ENCODE measurements around the gene RMI2.

Gene RMI2

DNA sequence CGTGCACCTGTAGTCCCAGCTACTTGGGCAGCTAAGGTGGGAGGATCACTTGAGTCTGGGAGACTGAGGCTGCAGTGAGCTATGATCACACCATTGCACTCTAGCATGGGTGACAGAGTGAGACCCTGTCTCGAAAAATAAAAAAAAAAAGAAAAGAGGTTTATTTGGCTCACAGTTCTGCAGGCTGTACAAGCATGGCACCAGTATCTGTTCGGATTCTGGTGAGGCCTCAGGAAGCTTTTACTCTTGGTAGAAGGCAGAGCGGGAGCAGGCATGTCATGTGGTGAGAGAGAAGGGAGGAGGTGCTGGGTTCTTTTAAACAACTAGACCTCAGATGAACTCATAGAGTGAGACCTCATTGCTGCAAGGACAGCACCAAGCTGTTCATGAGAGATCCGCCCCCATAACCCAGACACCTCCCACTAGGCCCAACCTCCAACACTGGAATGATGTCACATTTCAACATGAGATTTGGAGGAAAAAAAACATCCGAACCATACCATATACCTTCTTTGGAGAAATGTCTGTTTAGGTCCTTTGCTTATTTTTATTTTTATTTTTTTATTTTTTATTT lies 10.3 kb upstream of the RMI2 start:
- Histone ChIP-seq H3K27ac (ENCODE audit: low read depth, low read length) (no peak overlapping the region), H3K36me3 (ENCODE audit: control insufficient read depth, insufficient read depth, low read length) (no peaks in the 10 kb centered on the region), H3K79me2 (ENCODE audit: control insufficient read depth, insufficient read depth, low read length) (no peaks in the 10 kb centered on the region)

DNA sequence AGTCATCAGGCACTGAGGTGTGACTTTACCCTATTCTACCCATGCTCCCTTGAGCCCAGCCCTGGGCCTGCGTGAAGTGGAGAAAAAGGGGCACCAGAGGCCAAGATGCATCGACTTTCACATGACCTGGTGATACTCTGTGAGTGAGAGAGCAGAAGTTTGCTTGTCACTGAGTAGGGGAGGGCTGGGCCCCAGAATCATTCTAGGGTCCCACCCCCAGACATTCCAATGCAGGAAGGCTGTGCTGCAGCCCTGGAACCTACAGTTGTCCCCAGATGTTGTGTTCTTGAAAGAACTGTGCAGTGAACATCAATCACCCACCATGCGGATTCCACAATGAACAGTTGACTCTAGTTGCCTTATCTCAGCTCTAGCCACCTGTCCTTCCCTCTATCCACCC lies 6.2 kb upstream of the RMI2 start:
- no peak overlapping the region for H3K23ac ChIP-seq (ENCODE audit: low read length)
- H2BK120ac ChIP-seq (ENCODE audit: low read depth, low read length), result no peak overlapping the region
- no peaks in the 10 kb centered on the region for H3K4me1 ChIP-seq (ENCODE audit: control insufficient read depth, low read depth, low read length)
- no peak overlapping the region for H3K18ac ChIP-seq (ENCODE audit: low read length)
- H3K27ac ChIP-seq (ENCODE audit: low read depth, low read length), result no peak overlapping the region
- H3K27me3 ChIP-seq (ENCODE audit: insufficient read depth, low read length, poor library complexity), result no peaks in the 10 kb centered on the region
- no peak for DNase-seq
- H3K79me1 ChIP-seq (ENCODE audit: low read length), result no peaks in the 10 kb centered on the region
- H2AK5ac ChIP-seq (ENCODE audit: low read length), result no peak overlapping the region
- no peak overlapping the region for H2BK5ac ChIP-seq (ENCODE audit: low read length)
- no peak overlapping the region for H3K9ac ChIP-seq (ENCODE audit: low read length)
- H3K4me3 ChIP-seq (ENCODE audit: low read length), result no peak overlapping the region
- no peak overlapping the region for H4K5ac ChIP-seq (ENCODE audit: low read length)
- WGBS (ENCODE audit: extremely low coverage, insufficient coverage, low lambda C conversion rate), result no CpG with 5 or more reads among the region's 3 CpGs
- H3K56ac ChIP-seq (ENCODE audit: low read length), result no peak overlapping the region
- no peaks in the 10 kb centered on the region for H3K36me3 ChIP-seq (ENCODE audit: control insufficient read depth, insufficient read depth, low read length)
- H3K79me2 ChIP-seq (ENCODE audit: control insufficient read depth, insufficient read depth, low read length), result no peaks in the 10 kb centered on the region
- no peak overlapping the region for H3K4ac ChIP-seq (ENCODE audit: low read depth, low read length)
- H4K8ac ChIP-seq (ENCODE audit: low read depth, low read length), result no peak overlapping the region
- H3K4me2 ChIP-seq (ENCODE audit: low read length), result no peak overlapping the region
- no peak overlapping the region for H2BK15ac ChIP-seq (replicated peaks; ENCODE audit: low read depth)

More for the DNA sequence above, 10.3 kb upstream of the RMI2 start:
- Histone ChIP-seq H3K79me1 (ENCODE audit: low read length) (no peaks in the 10 kb centered on the region), H3K4me3 (ENCODE audit: low read length) (no peak overlapping the region), H3K18ac (ENCODE audit: low read length) (no peak overlapping the region), H2BK15ac (replicated peaks; ENCODE audit: low read depth) (no peak overlapping the region), H2BK120ac (ENCODE audit: low read depth, low read length) (no peak overlapping the region), H3K4ac (ENCODE audit: low read depth, low read length) (no peak overlapping the region), H2AK5ac (ENCODE audit: low read length) (no peak overlapping the region), H3K27me3 (ENCODE audit: insufficient read depth, low read length, poor library complexity) (no peaks in the 10 kb centered on the region), H2BK5ac (ENCODE audit: low read length) (no peak overlapping the region), H4K8ac (ENCODE audit: low read depth, low read length) (no peak overlapping the region), H3K4me2 (ENCODE audit: low read length) (no peak overlapping the region), H3K23ac (ENCODE audit: low read length) (no peak overlapping the region), H3K9ac (ENCODE audit: low read length) (no peak overlapping the region), H4K5ac (ENCODE audit: low read length) (no peak overlapping the region), H3K4me1 (ENCODE audit: control insufficient read depth, low read depth, low read length) (no peaks in the 10 kb centered on the region), H3K56ac (ENCODE audit: low read length) (no peak overlapping the region)
- WGBS (ENCODE audit: extremely low coverage, insufficient coverage, low lambda C conversion rate), result no CpG with 5 or more reads among the region's 6 CpGs
- DNase-seq, result no peak

DNA sequence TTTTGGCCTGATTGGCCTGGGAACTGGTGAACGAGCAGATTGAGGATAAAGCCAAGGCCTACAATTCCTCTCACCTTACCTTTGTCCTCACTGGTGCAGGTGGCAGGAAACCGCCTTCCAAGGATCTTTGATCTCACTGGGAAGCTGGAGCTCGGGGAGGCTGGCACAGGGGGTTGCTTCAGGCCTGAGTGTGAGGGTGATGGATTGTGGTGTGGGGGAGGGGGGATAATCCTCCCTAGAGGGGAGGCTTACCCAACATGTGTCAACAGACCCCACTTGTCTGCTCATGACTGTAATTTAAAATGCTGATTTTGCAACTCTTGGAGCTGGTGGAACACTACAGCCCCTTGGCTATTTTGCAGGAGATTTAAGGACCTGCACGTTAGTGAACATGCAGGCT lies 4.5 kb upstream of the RMI2 start:
- Histone ChIP-seq H3K56ac (ENCODE audit: low read length) (peak overlapping the region; percentile 6), H4K8ac (ENCODE audit: low read depth, low read length) (no peak overlapping the region), H3K18ac (ENCODE audit: low read length) (no peak overlapping the region), H3K23ac (ENCODE audit: low read length) (no peak overlapping the region), H2BK15ac (replicated peaks; ENCODE audit: low read depth) (no peak overlapping the region), H3K27ac (ENCODE audit: low read depth, low read length) (no peak overlapping the region), H3K27me3 (ENCODE audit: insufficient read depth, low read length, poor library complexity) (no peaks in the 10 kb centered on the region), H2BK120ac (ENCODE audit: low read depth, low read length) (no peak overlapping the region), H4K5ac (ENCODE audit: low read length) (no peak overlapping the region), H3K4me1 (ENCODE audit: control insufficient read depth, low read depth, low read length) (no peaks in the 10 kb centered on the region), H2BK5ac (ENCODE audit: low read length) (no peak overlapping the region), H3K36me3 (ENCODE audit: control insufficient read depth, insufficient read depth, low read length) (no peaks in the 10 kb centered on the region), H2AK5ac (ENCODE audit: low read length) (no peak overlapping the region), H3K4me3 (ENCODE audit: low read length) (no peak overlapping the region), H3K9ac (ENCODE audit: low read length) (no peak overlapping the region), H3K79me2 (ENCODE audit: control insufficient read depth, insufficient read depth, low read length) (no peaks in the 10 kb centered on the region), H3K4me2 (ENCODE audit: low read length) (no peak overlapping the region), H3K4ac (ENCODE audit: low read depth, low read length) (no peak overlapping the region), H3K79me1 (ENCODE audit: low read length) (peaks cover 1% of the 10 kb centered on the region)
- no peak for DNase-seq
- no CpG with 5 or more reads among the region's 4 CpGs for WGBS (ENCODE audit: extremely low coverage, insufficient coverage, low lambda C conversion rate)

- Histone ChIP-seq H3K79me1 (ENCODE audit: low read length) (peaks cover 4% of the 10 kb centered on the region), H3K4me2 (ENCODE audit: low read length) (no peak overlapping the region), H3K36me3 (ENCODE audit: control insufficient read depth, insufficient read depth, low read length) (no peaks in the 10 kb centered on the region), H3K9ac (ENCODE audit: low read length) (no peak overlapping the region), H4K8ac (ENCODE audit: low read depth, low read length) (no peak overlapping the region), H3K56ac (ENCODE audit: low read length) (no peak overlapping the region), H3K79me2 (ENCODE audit: control insufficient read depth, insufficient read depth, low read length) (peaks cover 3% of the 10 kb centered on the region), H3K27me3 (ENCODE audit: insufficient read depth, low read length, poor library complexity) (no peaks in the 10 kb centered on the region), H3K4me1 (ENCODE audit: control insufficient read depth, low read depth, low read length) (no peaks in the 10 kb centered on the region), H2BK120ac (ENCODE audit: low read depth, low read length) (no peak overlapping the region), H3K4me3 (ENCODE audit: low read length) (no peak overlapping the region), H3K27ac (ENCODE audit: low read depth, low read length) (no peak overlapping the region), H3K23ac (ENCODE audit: low read length) (no peak overlapping the region), H2BK15ac (replicated peaks; ENCODE audit: low read depth) (no peak overlapping the region), H3K4ac (ENCODE audit: low read depth, low read length) (no peak overlapping the region), H2AK5ac (ENCODE audit: low read length) (no peak overlapping the region), H4K5ac (ENCODE audit: low read length) (no peak overlapping the region), H2BK5ac (ENCODE audit: low read length) (no peak overlapping the region), H3K18ac (ENCODE audit: low read length) (no peak overlapping the region)
- DNase-seq, result no peak
- WGBS (ENCODE audit: extremely low coverage, insufficient coverage, low lambda C conversion rate), result no CpG with 5 or more reads among the region's 9 CpGs
Measured at GRCh38 chr16:11341371-11341770, 3.9 kb upstream of the RMI2 start.

- WGBS (ENCODE audit: extremely low coverage, insufficient coverage, low lambda C conversion rate), result no CpG with 5 or more reads among the region's 5 CpGs
- H2BK15ac ChIP-seq (replicated peaks; ENCODE audit: low read depth), result no peak overlapping the region
- H2AK5ac ChIP-seq (ENCODE audit: low read length), result no peak overlapping the region
- no peak overlapping the region for H3K4ac ChIP-seq (ENCODE audit: low read depth, low read length)
- H2BK5ac ChIP-seq (ENCODE audit: low read length), result no peak overlapping the region
- H3K18ac ChIP-seq (ENCODE audit: low read length), result no peak overlapping the region
- no peaks in the 10 kb centered on the region for H3K27me3 ChIP-seq (ENCODE audit: insufficient read depth, low read length, poor library complexity)
- no peak overlapping the region for H3K23ac ChIP-seq (ENCODE audit: low read length)
- H3K56ac ChIP-seq (ENCODE audit: low read length), result no peak overlapping the region
- no peak overlapping the region for H3K9ac ChIP-seq (ENCODE audit: low read length)
- H3K27ac ChIP-seq (ENCODE audit: low read depth, low read length), result no peak overlapping the region
- peaks cover 10% of the 10 kb centered on the region for H3K79me1 ChIP-seq (ENCODE audit: low read length)
- H2BK120ac ChIP-seq (ENCODE audit: low read depth, low read length), result no peak overlapping the region
- no peak overlapping the region for H4K5ac ChIP-seq (ENCODE audit: low read length)
- H4K8ac ChIP-seq (ENCODE audit: low read depth, low read length), result no peak overlapping the region
- no peaks in the 10 kb centered on the region for H3K4me1 ChIP-seq (ENCODE audit: control insufficient read depth, low read depth, low read length)
- H3K4me2 ChIP-seq (ENCODE audit: low read length), result no peak overlapping the region
- H3K79me2 ChIP-seq (ENCODE audit: control insufficient read depth, insufficient read depth, low read length), result peaks cover 12% of the 10 kb centered on the region
- no peak overlapping the region for H3K4me3 ChIP-seq (ENCODE audit: low read length)
- no peaks in the 10 kb centered on the region for H3K36me3 ChIP-seq (ENCODE audit: control insufficient read depth, insufficient read depth, low read length)
- DNase-seq, result no peak
Measured at GRCh38 chr16:11342021-11342855, 3.0 kb upstream of the RMI2 start.

Measured in mesendoderm (in vitro differentiated cells).